ENCODE data around the gene WLS.
A peak's percentile ranks its signal among the peaks of the same experiment; 100 is the strongest.

WLS gene

DNA sequence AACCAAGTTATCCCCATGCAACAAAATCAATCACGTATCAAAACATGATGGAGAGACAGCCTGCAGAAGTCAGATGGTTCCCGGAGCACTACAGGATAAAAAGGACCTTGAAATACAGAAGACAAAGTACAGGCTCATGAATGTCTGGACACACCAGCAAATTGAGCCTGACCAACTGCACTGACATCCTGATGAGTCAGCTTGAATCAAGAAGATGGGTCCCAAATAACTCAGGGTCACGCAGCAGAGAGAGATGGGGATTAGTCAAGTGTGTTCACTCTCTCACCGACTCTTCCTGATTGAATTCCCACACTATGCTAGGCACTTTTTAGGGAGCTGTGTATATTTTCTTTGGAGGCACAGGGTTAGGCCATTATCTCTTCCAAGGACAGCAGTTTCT lies 110.8 kb downstream of the WLS start:
- DNase-seq = no peak
- Histone ChIP-seq H3K27me3 (ENCODE audit: insufficient read depth, low read depth, severe bottlenecking) (no peaks in the 10 kb centered on the region), H3K27ac (no peak overlapping the region), H3K9me3 (ENCODE audit: severe bottlenecking) (no peaks in the 10 kb centered on the region), H3K36me3 (no peaks in the 10 kb centered on the region; the same call in 1 of the 2 replicates), H3K4me3 (ENCODE audit: low read depth, low read length) (no peak overlapping the region)
- TF ChIP-seq, protein P1, sequence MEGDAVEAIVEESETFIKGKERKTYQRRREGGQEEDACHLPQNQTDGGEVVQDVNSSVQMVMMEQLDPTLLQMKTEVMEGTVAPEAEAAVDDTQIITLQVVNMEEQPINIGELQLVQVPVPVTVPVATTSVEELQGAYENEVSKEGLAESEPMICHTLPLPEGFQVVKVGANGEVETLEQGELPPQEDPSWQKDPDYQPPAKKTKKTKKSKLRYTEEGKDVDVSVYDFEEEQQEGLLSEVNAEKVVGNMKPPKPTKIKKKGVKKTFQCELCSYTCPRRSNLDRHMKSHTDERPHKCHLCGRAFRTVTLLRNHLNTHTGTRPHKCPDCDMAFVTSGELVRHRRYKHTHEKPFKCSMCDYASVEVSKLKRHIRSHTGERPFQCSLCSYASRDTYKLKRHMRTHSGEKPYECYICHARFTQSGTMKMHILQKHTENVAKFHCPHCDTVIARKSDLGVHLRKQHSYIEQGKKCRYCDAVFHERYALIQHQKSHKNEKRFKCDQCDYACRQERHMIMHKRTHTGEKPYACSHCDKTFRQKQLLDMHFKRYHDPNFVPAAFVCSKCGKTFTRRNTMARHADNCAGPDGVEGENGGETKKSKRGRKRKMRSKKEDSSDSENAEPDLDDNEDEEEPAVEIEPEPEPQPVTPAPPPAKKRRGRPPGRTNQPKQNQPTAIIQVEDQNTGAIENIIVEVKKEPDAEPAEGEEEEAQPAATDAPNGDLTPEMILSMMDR (IDR thresholded peaks at IDR 0.05; ENCODE audit: low read depth, low read length) = no peak

DNA sequence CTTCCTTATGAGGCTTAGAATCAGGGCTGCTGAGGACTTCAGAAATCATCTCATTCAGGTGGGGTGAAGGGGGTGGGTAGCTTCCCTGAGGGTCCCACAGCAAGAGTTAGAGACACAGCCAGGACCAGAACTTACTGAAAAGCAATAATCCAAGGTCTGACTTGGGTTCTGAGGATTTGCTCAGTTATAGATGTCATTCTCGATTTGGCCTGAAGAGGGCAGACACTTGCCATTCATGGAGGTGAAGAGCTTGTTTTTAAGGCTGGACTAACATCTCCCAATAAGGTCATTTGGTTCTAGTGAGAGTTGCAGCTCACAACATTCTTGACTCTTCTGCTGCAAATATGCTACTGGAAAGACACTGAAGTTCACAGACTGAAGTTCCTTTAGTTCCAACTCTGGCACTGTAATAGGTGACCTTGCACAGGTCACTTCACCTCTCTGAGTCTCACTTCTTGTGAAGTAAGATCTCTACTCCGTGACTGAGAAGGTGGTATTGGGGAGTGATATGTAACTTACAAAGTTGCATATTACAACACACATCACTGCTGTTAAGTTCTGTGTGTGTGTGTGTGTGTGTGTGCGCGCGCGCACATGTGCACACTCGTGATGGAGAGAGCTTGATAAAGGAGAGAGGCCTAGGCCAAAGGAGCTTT lies 112.1 kb downstream of the WLS start:
- H3K27me3 ChIP-seq (ENCODE audit: insufficient read depth, low read depth, severe bottlenecking) = no peaks in the 10 kb centered on the region
- no peaks in the 10 kb centered on the region for H3K36me3 ChIP-seq
- peak; percentile 42 for DNase-seq
- no peak overlapping the region for H3K4me3 ChIP-seq (ENCODE audit: low read depth, low read length)
- no peak overlapping the region for H3K27ac ChIP-seq
- H3K9me3 ChIP-seq (ENCODE audit: severe bottlenecking) = no peaks in the 10 kb centered on the region
- TF ChIP-seq, protein P1 (IDR thresholded peaks at IDR 0.05; ENCODE audit: low read depth, low read length) = peak; percentile 76

DNA sequence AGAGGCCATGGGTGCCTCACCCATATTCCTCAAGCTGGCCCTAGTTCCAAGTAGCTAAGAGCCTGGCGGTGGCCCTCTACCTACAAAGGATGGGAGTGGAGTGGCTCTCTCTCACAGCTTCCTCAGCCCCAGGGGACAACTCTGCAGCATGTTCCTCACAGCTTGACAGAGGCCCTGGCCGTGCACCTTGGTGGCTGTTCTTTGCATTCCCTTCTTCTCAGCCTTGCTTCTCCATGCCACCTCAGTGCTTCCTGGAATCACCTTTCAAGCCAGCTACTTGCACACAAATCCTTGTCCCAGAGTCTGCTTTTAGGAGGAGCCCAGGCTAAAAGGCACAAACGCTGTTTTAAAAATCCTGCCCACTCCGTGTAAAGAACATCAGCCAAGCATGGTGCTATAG lies 112.9 kb downstream of the WLS start:
- H3K9me3 ChIP-seq (ENCODE audit: severe bottlenecking) = no peaks in the 10 kb centered on the region
- no peaks in the 10 kb centered on the region for H3K36me3 ChIP-seq
- H3K27ac ChIP-seq = no peak overlapping the region
- no peaks in the 10 kb centered on the region for H3K27me3 ChIP-seq (ENCODE audit: insufficient read depth, low read depth, severe bottlenecking)
- TF ChIP-seq, protein P1 (IDR thresholded peaks at IDR 0.05; ENCODE audit: low read depth, low read length) = no peak
- no peak for DNase-seq
- no peak overlapping the region for H3K4me3 ChIP-seq (ENCODE audit: low read depth, low read length)

DNA sequence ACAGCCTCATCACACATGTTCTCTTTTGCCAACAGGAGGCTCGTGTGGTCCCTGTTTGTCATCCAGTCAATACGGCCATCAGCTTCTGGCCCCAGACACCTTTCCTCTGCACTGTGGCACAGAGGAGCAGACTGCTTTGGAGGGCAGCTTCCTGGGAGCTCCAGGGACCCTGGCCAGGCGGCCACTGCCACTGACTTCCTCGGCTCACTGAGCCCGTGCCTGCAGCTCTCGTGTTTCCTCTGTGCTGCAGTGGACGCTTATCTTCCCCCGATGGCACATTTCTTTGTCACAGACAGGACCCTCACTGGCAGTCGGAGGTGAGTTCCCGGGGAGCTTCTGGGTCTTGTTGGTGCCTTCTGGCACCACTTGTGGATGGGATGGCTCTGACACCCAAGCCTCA lies 114.9 kb downstream of the WLS start:
- Histone ChIP-seq H3K27me3 (ENCODE audit: insufficient read depth, low read depth, severe bottlenecking) (no peaks in the 10 kb centered on the region), H3K9me3 (ENCODE audit: severe bottlenecking) (no peaks in the 10 kb centered on the region), H3K4me3 (ENCODE audit: low read depth, low read length) (no peak overlapping the region), H3K27ac (no peak overlapping the region), H3K36me3 (no peaks in the 10 kb centered on the region)
- DNase-seq = no peak
- TF ChIP-seq, protein P1 (IDR thresholded peaks at IDR 0.05; ENCODE audit: low read depth, low read length) = no peak

DNA sequence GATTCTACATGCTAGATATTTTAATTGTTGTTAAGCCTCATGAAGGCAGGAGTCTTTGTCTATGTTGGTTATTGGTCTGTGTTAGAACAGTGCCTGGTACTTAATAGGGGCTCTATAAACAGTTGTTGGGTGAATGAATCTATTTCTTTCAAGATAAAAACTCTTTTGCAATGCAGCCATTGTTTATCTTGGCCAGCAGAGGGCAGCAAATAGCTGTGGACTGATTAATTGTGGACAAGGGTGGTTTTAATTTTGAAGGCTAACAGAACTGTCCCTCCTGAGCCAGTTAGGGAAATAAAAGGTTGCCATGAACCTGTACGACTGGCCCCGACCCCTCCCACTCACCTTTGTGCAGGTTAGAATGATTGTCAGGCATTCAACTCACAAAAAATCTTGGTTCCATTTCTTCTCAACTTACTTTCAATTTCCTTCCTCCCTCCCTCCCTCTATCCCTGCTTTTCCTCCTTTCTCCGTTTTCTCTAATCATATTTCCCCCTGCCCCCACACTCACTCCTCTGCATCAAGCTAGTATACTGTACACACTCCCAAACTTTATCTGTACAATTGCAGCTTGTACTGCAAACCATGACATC lies 115.6 kb downstream of the WLS start:
- TF ChIP-seq, protein P1 (IDR thresholded peaks at IDR 0.05; ENCODE audit: low read depth, low read length) = peak; percentile 53
- H3K27me3 ChIP-seq (ENCODE audit: insufficient read depth, low read depth, severe bottlenecking) = no peaks in the 10 kb centered on the region
- no peak overlapping the region for H3K4me3 ChIP-seq (ENCODE audit: low read depth, low read length)
- peak; percentile 52 for DNase-seq
- H3K9me3 ChIP-seq (ENCODE audit: severe bottlenecking) = no peaks in the 10 kb centered on the region
- no peaks in the 10 kb centered on the region for H3K36me3 ChIP-seq
- H3K27ac ChIP-seq = no peak overlapping the region

DNA sequence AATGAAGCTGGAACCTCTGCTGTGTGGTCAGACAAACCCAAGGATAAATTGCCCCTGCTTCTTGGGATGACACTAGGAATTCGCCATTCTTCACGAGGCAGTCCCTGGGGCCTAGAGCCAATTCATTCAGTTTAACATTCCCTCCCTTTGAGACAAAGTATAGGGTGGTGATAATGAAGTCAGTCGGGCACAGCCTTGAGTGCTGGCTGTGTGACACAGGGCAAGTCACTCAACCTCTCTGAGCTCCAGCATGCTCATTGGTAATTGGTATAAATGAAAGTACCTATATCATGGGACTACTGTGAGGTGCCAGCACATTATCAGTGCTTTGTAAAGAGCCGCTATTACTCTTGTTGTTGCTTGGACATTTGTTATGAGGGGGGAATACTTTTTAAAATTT lies 117.0 kb downstream of the WLS start:
- H3K4me3 ChIP-seq (ENCODE audit: low read depth, low read length) = no peak overlapping the region
- no peaks in the 10 kb centered on the region for H3K36me3 ChIP-seq
- DNase-seq = no peak
- no peak overlapping the region for H3K27ac ChIP-seq
- H3K27me3 ChIP-seq (ENCODE audit: insufficient read depth, low read depth, severe bottlenecking) = no peaks in the 10 kb centered on the region
- no peaks in the 10 kb centered on the region for H3K9me3 ChIP-seq (ENCODE audit: severe bottlenecking)
- TF ChIP-seq, protein P1 (IDR thresholded peaks at IDR 0.05; ENCODE audit: low read depth, low read length) = no peak

All from WERI-Rb-1 (cell line).